NCI-H2227 (cell line): ENCODE data around the gene RASGEF1C.

Source experiments
- DNase-seq: peaks from one replicate; lab custom pipeline; 2025; ENCODE audit not compliant: unreplicated experiment; lab: John Stamatoyannopoulos, UW

Gene RASGEF1C

DNA sequence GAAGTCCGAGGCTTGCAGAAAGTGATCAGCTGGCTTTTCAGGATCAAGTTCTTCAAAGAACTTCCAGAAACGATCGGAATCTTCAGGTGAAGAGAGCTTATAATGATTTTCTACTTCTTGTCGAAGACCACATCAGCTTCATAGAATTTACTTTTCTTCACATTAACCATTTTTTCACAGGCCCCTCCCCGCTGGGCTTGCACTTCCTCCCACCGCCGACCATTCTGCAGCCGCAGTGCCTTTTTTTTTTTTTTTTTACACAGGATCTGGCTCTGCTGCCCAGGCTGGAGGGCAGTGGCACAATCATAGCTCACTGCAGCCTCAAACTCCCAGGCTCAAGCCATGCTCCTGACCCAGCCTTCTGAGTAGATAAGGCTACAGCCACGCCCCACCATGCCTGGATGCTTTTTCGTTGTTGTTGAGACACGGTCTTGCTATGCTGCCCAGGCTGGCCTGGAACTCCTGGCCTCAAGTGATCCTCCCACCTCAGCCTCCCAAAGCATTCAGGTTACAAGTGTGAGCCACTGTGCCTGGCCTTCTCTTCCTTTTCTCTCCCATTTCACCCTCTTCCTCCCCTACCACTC, 122.1 kb downstream of the RASGEF1C start:
- no peak for DNase-seq

DNA sequence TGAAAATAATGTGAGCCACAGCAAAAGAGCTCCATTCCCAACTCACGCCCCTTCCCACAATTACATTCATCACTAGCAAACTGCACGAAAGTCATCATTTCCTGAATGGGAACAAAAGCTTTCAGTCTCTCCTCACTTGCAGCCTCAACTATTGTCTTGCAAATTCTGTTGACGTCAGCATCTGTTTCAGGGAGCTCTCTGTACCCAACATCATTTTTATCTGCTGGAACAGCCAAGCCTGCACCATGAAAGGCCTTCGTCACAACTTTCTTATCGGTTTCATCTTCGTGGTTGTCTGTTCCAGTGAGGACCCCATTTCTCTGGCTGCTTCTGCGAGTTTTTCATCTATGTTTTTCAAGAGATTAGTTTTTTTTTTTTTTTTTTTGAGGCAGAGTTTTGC, 123.2 kb downstream of the RASGEF1C start:
- DNase-seq: peak; percentile 4

- DNase-seq: peak; percentile 1
Observed at GRCh38 chr5:180084638-180085561, 124.1 kb downstream of the RASGEF1C start.

DNA sequence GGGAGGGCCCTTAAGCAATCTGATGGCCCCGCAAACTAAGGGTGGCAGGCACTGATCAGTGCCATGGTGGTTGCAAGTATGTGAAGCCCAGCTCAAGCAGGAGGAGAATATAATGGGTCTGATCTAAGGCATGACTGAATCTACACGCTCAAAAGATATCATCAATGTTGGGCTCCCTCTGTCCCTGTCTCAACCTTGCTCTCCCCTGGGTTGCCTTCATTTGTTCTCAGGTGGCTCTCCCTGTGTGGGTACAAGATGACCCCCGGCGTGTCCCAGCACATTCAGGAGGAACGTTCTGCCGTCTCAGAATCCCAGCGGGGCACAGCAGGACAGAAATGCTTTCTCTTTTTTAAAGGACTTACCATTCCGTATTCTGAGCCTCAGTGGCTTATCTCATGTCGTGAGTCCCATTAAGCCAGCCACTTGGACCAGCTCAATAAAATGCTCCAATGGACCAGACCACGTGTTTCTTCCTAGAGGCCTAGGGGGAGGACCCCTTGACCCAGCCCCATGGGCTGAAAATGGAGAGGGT, 125.4 kb downstream of the RASGEF1C start:
- DNase-seq: no peak

GRCh38 chr5:180082633-180083420, 126.2 kb downstream of the RASGEF1C start:
- DNase-seq: no peak

DNA sequence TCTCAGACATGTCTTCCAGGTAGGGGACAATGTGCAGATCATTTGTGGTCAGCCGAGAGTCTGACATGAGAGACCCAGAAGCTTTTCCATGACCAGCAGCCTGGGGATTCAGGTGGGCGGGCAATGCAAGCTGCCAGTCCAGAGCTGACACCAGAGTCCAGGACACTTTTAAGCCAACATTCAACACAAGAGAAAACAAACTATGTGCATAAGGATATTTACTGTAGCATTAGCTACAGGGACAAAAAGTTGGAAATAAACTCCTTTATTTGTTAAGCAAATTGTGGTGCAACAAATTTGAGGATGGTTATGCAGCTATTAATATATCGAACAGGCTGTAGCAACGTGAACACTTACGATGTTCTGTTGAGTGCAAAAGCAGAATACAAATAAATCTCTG, 127.5 kb downstream of the RASGEF1C start:
- no peak for DNase-seq

GRCh38 chr5:180080486-180081280, 128.3 kb downstream of the RASGEF1C start:
- no peak for DNase-seq

DNA sequence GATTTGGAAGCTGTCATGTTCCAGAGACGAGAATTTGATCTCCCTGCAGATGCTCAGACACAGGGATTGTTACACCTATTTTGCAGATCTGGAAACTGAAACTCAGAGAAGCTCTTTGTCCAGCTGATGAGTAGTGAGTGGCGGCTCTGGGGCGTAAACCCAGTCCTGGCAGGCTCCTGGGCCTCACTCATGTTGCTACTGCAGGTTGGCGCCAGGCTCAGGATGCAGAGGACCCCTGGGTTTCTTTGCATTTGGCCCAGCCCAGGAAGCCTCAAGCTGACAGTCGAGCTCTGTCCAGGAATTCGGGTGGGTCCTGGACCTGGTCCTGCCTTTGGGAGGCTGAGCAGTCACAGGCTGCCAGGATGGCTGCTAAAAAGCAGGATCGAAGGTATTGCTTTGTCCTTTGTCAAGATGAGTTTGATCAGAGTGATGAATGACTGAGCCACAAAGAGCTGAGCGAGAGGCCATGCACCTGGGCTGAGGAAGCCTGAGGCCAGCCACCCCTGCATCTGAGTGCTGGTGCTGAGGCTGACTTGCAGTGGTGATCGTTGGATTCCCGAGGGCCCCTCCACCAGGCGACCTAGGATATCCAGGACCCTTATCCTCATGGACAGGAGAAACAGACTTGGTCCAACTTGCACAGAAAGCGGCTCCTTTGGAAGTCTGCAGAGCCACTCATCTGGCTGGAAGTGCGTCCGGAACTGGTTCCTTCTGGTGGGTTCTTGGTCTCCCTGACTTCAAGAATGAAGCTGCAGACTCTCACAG, 129.1 kb downstream of the RASGEF1C start:
- DNase-seq: no peak

DNA sequence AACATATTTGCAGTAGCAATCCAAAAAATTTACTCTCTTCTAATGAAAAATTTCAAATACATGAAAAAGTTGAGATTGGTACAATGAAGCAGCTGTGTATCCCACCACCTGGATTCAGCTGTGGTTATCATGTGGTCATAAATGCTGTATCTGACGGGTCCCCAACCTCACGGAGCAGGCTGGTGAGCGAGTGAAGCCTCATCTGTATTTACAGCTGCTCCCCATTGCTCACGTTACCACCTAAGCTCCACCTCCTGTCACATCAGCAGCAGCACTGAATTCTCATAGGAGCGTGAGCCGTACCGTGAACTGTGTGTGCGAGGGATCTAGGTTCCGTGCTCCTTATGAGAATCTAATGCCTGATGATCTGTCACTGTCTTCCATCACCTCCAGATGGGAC, 130.7 kb downstream of the RASGEF1C start:
- no peak for DNase-seq

GRCh38 chr5:180077594-180078284, 131.3 kb downstream of the RASGEF1C start:
- DNase-seq: no peak

DNA sequence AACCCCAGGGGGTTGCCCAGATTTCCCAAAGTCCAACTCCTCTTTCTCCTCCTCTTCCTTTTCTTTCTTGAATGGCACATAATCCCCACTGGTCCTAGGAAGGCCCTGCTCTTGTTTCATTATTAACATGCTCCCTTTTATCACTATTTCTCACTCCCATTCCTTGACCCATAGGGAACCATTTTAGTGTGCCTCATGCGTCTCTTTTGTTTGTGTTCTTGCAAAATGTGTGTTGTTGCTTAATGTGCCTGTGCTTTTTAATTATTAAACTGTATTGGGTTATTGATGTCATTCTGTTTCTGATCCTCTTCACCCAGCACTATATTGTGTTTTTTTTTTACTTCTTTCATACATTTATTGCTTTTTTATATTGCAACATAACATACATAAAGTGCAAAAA, 133.3 kb downstream of the RASGEF1C start:
- DNase-seq: no peak

GRCh38 chr5:180074462-180074861, 134.5 kb downstream of the RASGEF1C start:
- DNase-seq: no peak

GRCh38 chr5:180072556-180072955, 136.5 kb downstream of the RASGEF1C start:
- no peak for DNase-seq

DNA sequence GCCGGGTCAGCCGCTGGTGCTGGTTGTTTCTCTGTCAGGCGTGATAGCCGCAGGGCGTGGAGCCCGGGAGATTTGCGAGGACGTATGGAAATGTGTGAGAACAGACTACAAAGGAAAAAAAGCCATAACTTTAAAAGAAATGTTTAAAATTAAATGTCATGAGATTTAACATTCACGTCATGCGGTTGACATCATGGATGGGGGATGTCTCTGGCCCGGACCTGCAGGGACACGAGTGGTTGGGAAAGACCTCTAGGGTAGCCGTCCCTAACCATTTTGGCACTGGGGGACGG, 136.8 kb downstream of the RASGEF1C start:
- DNase-seq: no peak

GRCh38 chr5:180071531-180072255, 137.3 kb downstream of the RASGEF1C start, which contains the start of gene RNF130:
RNF130 (minus strand) TSS chr5:180071759; CDS start chr5:180071702, 57 bp downstream.
- peak; percentile 93 for DNase-seq

- DNase-seq: peak; percentile 28
Observed at GRCh38 chr5:180070756-180071530, 138.1 kb downstream of the RASGEF1C start.

DNA sequence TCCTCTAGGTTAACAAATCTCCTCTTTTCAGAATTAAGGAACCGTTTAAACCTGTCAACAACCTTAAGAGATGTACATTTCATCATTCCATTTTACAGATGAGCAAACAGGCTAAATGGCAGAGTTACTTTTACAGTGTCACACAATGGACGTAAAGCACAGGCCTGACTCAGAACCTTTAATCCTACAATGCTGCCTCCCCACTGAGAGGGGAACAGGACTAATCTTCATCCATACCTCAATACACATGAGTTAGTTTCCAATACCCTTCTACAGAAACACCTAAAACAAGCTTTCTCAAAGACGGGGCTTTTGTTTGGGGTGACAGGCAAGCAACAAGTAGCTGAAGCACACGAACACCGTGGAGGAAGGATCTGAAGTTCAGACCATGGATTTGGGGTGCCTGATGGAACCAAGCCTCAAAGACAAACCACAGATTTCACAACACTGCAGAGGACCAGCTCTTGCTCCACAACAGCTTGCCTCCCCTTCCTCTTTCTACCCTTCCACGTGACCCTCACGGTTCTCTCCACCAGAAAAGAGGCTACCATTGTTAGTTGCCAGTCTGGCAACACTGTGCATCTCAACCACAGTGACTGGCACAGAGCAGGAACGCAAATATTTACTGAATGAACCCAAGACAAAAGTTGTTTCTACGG, 139.3 kb downstream of the RASGEF1C start:
- no peak for DNase-seq
